HPDE6-E6E7 (cell line): ENCODE measurements around the gene LRRC14B.
"Not testable (repeated sequence)": the region's sequence is repeated elsewhere in the genome, so short reads cannot be mapped to it uniquely, and the experiment has no call there.

Source experiments
- DNase-seq: peaks from one replicate; pipeline ENCODE4 v3.0.0; 2011; ENCODE audit warnings: missing footprints; ENCODE audit errors: extremely low spot score

The LRRC14B gene

GRCh38 chr5:237931-238330, 46.6 kb downstream of the LRRC14B start:
- DNase-seq: not testable (repeated sequence)

- DNase-seq: not testable (repeated sequence)
These were observed 49.3 kb downstream of the LRRC14B start for GRCh38 chr5:240550-240949.

GRCh38 chr5:241045-241669, 49.9 kb downstream of the LRRC14B start:
- not testable (repeated sequence) for DNase-seq

- not testable (repeated sequence) for DNase-seq
These were observed 52.5 kb downstream of the LRRC14B start for GRCh38 chr5:243683-244367.

- DNase-seq: not testable (repeated sequence)
These were observed 54.4 kb downstream of the LRRC14B start for GRCh38 chr5:245717-246116.
